Measurements from ENCODE around the gene TP53BP2.
"Not testable (repeated sequence)": the region's sequence is repeated elsewhere in the genome, so short reads cannot be mapped to it uniquely, and the experiment has no call there.

Gene TP53BP2

GRCh38 chr1:223829678-223830077 is 16.1 kb downstream of the TP53BP2 start:
- no peak for DNase-seq

- no peak for DNase-seq
Measured at GRCh38 chr1:223828162-223828848, 17.4 kb downstream of the TP53BP2 start.

GRCh38 chr1:223827193-223827663 is 18.5 kb downstream of the TP53BP2 start:
- DNase-seq: no peak

GRCh38 chr1:223825767-223826748 is 19.7 kb downstream of the TP53BP2 start:
- DNase-seq: no peak

- DNase-seq: no peak
Measured at GRCh38 chr1:223824712-223825111, 21.0 kb downstream of the TP53BP2 start.

GRCh38 chr1:223824287-223824686 is 21.5 kb downstream of the TP53BP2 start:
- no peak for DNase-seq

- no peak for DNase-seq
Measured at GRCh38 chr1:223820971-223821370, 24.8 kb downstream of the TP53BP2 start.

GRCh38 chr1:223820515-223820858 is 25.3 kb downstream of the TP53BP2 start:
- no peak for DNase-seq

GRCh38 chr1:223819730-223820514 is 25.8 kb downstream of the TP53BP2 start:
- no peak for DNase-seq

- not testable (repeated sequence) for DNase-seq
Measured at GRCh38 chr1:223817265-223817664, 28.5 kb downstream of the TP53BP2 start.

GRCh38 chr1:223815865-223816264 is 29.9 kb downstream of the TP53BP2 start:
- no peak for DNase-seq

- no peak for DNase-seq
Measured at GRCh38 chr1:223815020-223815853, 30.5 kb downstream of the TP53BP2 start.

GRCh38 chr1:223813645-223814044 is 32.1 kb downstream of the TP53BP2 start:
- DNase-seq: no peak

- DNase-seq: peak; percentile 3
Measured at GRCh38 chr1:223811634-223812101, 34.1 kb downstream of the TP53BP2 start.

GRCh38 chr1:223810586-223810985 is 35.2 kb downstream of the TP53BP2 start:
- no peak for DNase-seq

GRCh38 chr1:223809905-223810304 is 35.8 kb downstream of the TP53BP2 start:
- DNase-seq: not testable (repeated sequence)

GRCh38 chr1:223803211-223803610 is 42.5 kb downstream of the TP53BP2 start:
- no peak for DNase-seq

GRCh38 chr1:223802602-223803001 is 43.1 kb downstream of the TP53BP2 start:
- DNase-seq: no peak

GRCh38 chr1:223802032-223802431 is 43.7 kb downstream of the TP53BP2 start:
- DNase-seq: no peak

- no peak for DNase-seq
Measured at GRCh38 chr1:223796210-223796609, 49.5 kb downstream of the TP53BP2 start.

- DNase-seq: no peak
Measured at GRCh38 chr1:223794136-223794880, 51.4 kb downstream of the TP53BP2 start.
